CD4-positive, CD25-positive, alpha-beta regulatory T cell (primary cell): ENCODE data around the gene OR8B2. TPM values are rescaled to one million over a fixed set of nuclear protein-coding genes. Genes with fewer than 3 reads are reported as not detected.

ENCODE experiments used
- ATAC-seq, 2 donors: fragments of 150-1000 bp; cut with Tn5 transposase; one replicate each; pipeline ENCODE4 v1.10.0; 2021; ENCODE audit warnings: low read depth in 2 of 2, moderate number of reproducible peaks in 2 of 2, moderate library complexity in 1 of 2
- DNase-seq, 3 donors: peaks; one replicate each; pipeline versions ENCODE4 v3.0.0 to v3.0.0-alpha.2; 2012 to 2022; ENCODE audit warnings: mixed read lengths in 1 of 3
- H3K27ac ChIP-seq: one replicate; pipeline ENCODE4 v1.7.0; 2013; ENCODE audit warnings: mild to moderate bottlenecking, low read length; ENCODE audit not compliant: insufficient read depth, poor library complexity, severe bottlenecking
- H3K27me3 ChIP-seq: one replicate; pipeline ENCODE4 v1.7.0; 2013; ENCODE audit warnings: low read length; ENCODE audit not compliant: control insufficient read depth, insufficient read depth
- H3K36me3 ChIP-seq: one replicate; pipeline ENCODE4 v1.7.0; 2013; ENCODE audit warnings: mild to moderate bottlenecking, low read length, moderate library complexity; ENCODE audit not compliant: control insufficient read depth, insufficient read depth
- H3K4me1 ChIP-seq: 2 replicates; pipeline ENCODE4 v1.7.0; 2013; ENCODE audit warnings: mild to moderate bottlenecking, low read length; ENCODE audit not compliant: insufficient read depth, control insufficient read depth, poor library complexity, severe bottlenecking
- H3K4me3 ChIP-seq: one replicate; pipeline ENCODE4 v1.7.0; 2013; ENCODE audit warnings: low read depth, mild to moderate bottlenecking, low read length, moderate library complexity
- H3K9me3 ChIP-seq, 2 experiments: 1 replicate in 1 of 2; 2 replicates in 1 of 2; pipeline ENCODE4 v1.7.0; 2013; ENCODE audit warnings: low read length in 2 of 2, mild to moderate bottlenecking in 1 of 2, moderate library complexity in 1 of 2; ENCODE audit not compliant: control insufficient read depth in 2 of 2
- H3K27ac Mint-ChIP-seq, 3 donors: one replicate each; pipeline ENCODE4 v1.8.0; 2020 to 2022; ENCODE audit warnings: mild to moderate bottlenecking in 3 of 3, mixed read lengths in 3 of 3, moderate library complexity in 2 of 3
- H3K27me3 Mint-ChIP-seq: one replicate; pipeline ENCODE4 v1.8.0; 2022; ENCODE audit warnings: mild to moderate bottlenecking, mixed read lengths
- H3K36me3 Mint-ChIP-seq: one replicate; pipeline ENCODE4 v1.8.0; 2020; ENCODE audit warnings: mixed read lengths
- H3K4me1 Mint-ChIP-seq, 4 donors: one replicate each; pipeline ENCODE4 v1.8.0; 2020 to 2022; ENCODE audit warnings: mixed read lengths in 4 of 4, mild to moderate bottlenecking in 1 of 4
- H3K4me3 Mint-ChIP-seq, 4 donors: one replicate each; pipeline ENCODE4 v1.8.0; 2020 to 2022; ENCODE audit warnings: mild to moderate bottlenecking in 4 of 4, mixed read lengths in 4 of 4, moderate library complexity in 3 of 4
- H3K9me3 Mint-ChIP-seq, 7 donors: one replicate each; pipeline ENCODE4 v1.8.0; 2020 to 2022; ENCODE audit warnings: mixed read lengths in 7 of 7, mild to moderate bottlenecking in 3 of 7, moderate library complexity in 2 of 7
- polyA plus RNA-seq, 4 donors: library from polyadenylated mRNA; unstranded; fragments of 300-500 nt; fragmentation: Illumina TruSeq; gene quantifications; one replicate each; pipeline ENCODE4 v1.2.3, GENCODE V29; 2021
- total RNA-seq: library from RNA; stranded (reverse); gene quantifications from one replicate; pipeline ENCODE4 v1.2.3, GENCODE V29; 2022

The OR8B2 gene
- total and polyA plus RNA-seq, 5 donors from 2014 or later, result not detected

DNA sequence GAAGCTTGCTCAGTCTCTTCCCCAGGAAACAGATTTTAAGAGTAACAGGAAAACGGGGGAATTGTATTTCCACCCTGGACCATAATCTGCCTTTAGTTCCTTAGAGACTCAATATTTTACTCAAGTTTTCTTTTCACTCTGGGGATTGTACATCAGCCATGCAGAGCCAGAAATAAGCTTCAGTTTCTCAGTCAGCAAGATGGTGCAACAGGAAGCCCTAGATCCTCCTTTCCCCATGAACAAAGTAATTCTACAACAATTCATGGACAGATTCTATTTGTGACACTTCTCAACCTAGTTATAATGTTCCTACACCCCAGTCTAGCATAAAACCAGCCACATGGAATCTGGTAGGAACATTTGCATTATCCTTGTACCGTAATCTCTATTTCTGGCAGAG is 24.7 kb downstream of the OR8B2 start:
- Histone ChIP-seq H3K4me1 (no peaks in the 10 kb centered on the region), H3K27ac (no peak overlapping the region), H3K4me3 (no peak overlapping the region), H3K36me3 (no peaks in the 10 kb centered on the region), H3K27me3 (no peaks in the 10 kb centered on the region), H3K9me3 (no peaks in the 10 kb centered on the region)
- Mint-ChIP-seq H3K27ac (no peak overlapping the region), H3K27me3 (no peaks in the 10 kb centered on the region), H3K4me3 (no peak overlapping the region), H3K36me3 (no peaks in the 10 kb centered on the region), H3K9me3 (peaks cover 0 to 1% (median 0%) of the 10 kb centered on the region in 7 donors), H3K4me1 (no peaks in the 10 kb centered on the region)
- no peak for DNase-seq
- no peak for ATAC-seq

DNA sequence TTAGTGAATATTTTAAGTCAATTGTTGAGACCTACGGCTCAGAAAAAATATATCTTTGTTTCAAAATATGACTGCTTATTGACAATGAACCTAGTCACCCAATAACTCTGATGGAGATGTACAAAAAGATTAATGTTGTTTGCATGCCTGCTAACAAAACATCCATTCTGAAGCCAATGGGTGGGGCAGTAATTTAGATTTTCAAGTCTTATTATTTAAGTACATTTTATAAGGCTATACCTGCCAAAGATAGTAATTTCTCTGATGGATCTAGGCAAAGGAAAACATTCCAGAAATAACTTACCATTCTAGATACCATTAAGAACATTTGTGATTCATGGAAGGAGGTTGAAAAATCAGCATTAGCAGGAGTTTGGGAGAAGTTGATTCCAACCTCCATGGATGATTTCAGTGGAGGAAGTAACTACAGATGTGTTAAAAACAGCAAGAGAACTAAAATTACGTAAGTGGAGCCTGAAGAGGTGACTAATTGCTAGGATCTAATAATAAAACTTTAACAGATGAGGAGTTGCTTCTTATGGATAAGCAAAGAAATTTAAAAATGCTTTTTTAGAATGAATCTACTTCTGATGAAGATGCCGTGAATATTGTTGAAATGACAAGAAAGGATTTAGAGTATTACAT is 37.9 kb downstream of the OR8B2 start:
- H3K4me1 ChIP-seq, result no peaks in the 10 kb centered on the region
- no peak overlapping the region for H3K4me3 Mint-ChIP-seq
- peaks cover 4 to 18% (median 5%) of the 10 kb centered on the region in 7 donors for H3K9me3 Mint-ChIP-seq
- no peak overlapping the region for H3K27ac ChIP-seq
- no peaks in the 10 kb centered on the region for H3K9me3 ChIP-seq
- no peaks in the 10 kb centered on the region for H3K27me3 Mint-ChIP-seq
- DNase-seq, result no peak
- no peak for ATAC-seq
- no peaks in the 10 kb centered on the region for H3K27me3 ChIP-seq
- no peak overlapping the region for H3K4me3 ChIP-seq
- H3K27ac Mint-ChIP-seq, result no peak overlapping the region
- H3K36me3 Mint-ChIP-seq, result no peaks in the 10 kb centered on the region
- H3K36me3 ChIP-seq, result no peaks in the 10 kb centered on the region
- no peaks in the 10 kb centered on the region for H3K4me1 Mint-ChIP-seq

DNA sequence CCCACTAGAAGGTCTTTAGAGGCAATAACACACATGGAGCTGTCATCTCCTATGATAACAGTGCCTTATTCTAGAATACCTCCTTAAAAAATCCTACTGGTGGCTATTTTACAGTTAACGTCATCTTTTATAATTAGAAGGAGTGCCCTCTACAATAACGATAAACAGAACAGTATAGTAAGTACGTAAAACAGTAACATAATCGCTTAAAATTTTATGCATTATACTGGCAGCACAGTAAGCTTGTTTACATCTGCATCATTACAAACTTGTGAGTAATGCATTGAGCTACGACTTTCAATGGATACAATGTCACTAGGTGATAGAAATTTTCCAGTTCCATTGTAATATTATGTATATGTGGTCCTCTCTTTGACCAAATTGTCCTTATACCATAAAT is 40.0 kb downstream of the OR8B2 start:
- peaks cover 0 to 12% (median 2%) of the 10 kb centered on the region in 7 donors for H3K9me3 Mint-ChIP-seq
- no peak overlapping the region for H3K4me3 Mint-ChIP-seq
- ATAC-seq (no peak), DNase-seq (no peak)
- H3K36me3 Mint-ChIP-seq, result no peaks in the 10 kb centered on the region
- H3K4me1 Mint-ChIP-seq, result no peaks in the 10 kb centered on the region
- Histone ChIP-seq H3K27me3 (no peaks in the 10 kb centered on the region), H3K4me1 (no peaks in the 10 kb centered on the region), H3K9me3 (no peaks in the 10 kb centered on the region), H3K36me3 (no peaks in the 10 kb centered on the region), H3K4me3 (no peak overlapping the region), H3K27ac (no peak overlapping the region)
- H3K27me3 Mint-ChIP-seq, result no peaks in the 10 kb centered on the region
- no peak overlapping the region for H3K27ac Mint-ChIP-seq

GRCh38 chr11:124340142-124340447 is 44.2 kb downstream of the OR8B2 start:
- no peak overlapping the region for H3K27ac ChIP-seq
- H3K36me3 ChIP-seq, result no peaks in the 10 kb centered on the region
- no peaks in the 10 kb centered on the region for H3K27me3 ChIP-seq
- Mint-ChIP-seq H3K27ac (no peak overlapping the region), H3K36me3 (no peaks in the 10 kb centered on the region), H3K4me1 (no peaks in the 10 kb centered on the region), H3K27me3 (no peaks in the 10 kb centered on the region), H3K9me3 (peaks cover 0 to 3% (median 0%) of the 10 kb centered on the region in 7 donors), H3K4me3 (no peak overlapping the region)
- no peak overlapping the region for H3K4me3 ChIP-seq
- DNase-seq (no peak), ATAC-seq (no peak)
- H3K4me1 ChIP-seq, result no peaks in the 10 kb centered on the region
- no peaks in the 10 kb centered on the region for H3K9me3 ChIP-seq

DNA sequence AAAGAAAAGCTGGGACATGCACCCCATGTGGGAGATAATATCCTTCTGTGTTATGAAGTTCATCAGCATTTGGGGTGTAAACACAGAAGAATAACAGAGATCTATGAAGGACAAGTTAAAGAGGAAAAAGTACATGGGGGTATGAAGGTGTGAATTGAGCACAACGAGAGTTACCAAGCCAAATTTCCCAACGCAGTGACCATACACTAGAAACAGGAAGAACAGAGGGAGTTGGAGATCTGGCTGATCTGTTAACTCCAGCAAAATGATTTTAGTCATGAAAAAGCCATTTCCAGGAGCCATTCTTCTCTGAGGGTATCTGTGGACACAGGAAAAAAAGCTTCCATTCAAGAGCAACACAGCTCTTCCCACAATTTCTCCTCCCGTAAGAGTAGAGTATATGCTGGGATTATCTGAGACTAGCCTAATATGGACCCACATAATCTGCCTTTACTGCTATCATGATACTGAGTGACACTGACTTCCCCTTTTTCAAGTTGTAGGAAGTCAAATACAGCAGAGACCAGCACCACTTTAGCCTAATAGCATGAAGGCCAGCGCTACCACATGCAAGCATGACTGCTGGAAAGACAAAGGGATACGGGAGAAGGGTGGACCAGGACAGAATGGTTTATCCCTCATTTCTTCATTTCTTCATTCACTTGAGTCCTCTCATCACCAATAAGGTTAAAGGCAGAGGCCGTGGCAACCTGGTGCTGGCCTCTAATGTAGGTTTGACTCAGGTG is 44.7 kb downstream of the OR8B2 start:
- Histone ChIP-seq H3K27me3 (no peaks in the 10 kb centered on the region), H3K9me3 (no peaks in the 10 kb centered on the region), H3K27ac (no peak overlapping the region), H3K4me1 (no peaks in the 10 kb centered on the region), H3K4me3 (no peak overlapping the region), H3K36me3 (no peaks in the 10 kb centered on the region)
- Mint-ChIP-seq H3K4me1 (no peaks in the 10 kb centered on the region), H3K9me3 (peaks cover 0 to 1% (median 0%) of the 10 kb centered on the region in 7 donors), H3K36me3 (no peaks in the 10 kb centered on the region), H3K4me3 (no peak overlapping the region), H3K27ac (no peak overlapping the region), H3K27me3 (no peaks in the 10 kb centered on the region)
- ATAC-seq (no peak), DNase-seq (no peak)

Other genes with a start within 250 kb of the OR8B2 start
- gene OR10D3, start 201.2 kb downstream of the OR8B2 start, total RNA-seq, result not detected
- not detected for gene OR10D3, start 201.2 kb downstream of the OR8B2 start, polyA plus RNA-seq
- not detected for gene OR8G1, start 143.4 kb downstream of the OR8B2 start, total RNA-seq
- not detected for gene OR8G1, start 143.4 kb downstream of the OR8B2 start, polyA plus RNA-seq
- gene OR8G5, start 128.1 kb downstream of the OR8B2 start, total RNA-seq, result not detected
- not detected for gene OR8G5, start 128.1 kb downstream of the OR8B2 start, polyA plus RNA-seq
- not detected for gene OR8D1, start 70.5 kb downstream of the OR8B2 start, total RNA-seq
- gene OR8D1, start 70.5 kb downstream of the OR8B2 start, polyA plus RNA-seq, result not detected
- not detected for gene OR8D2, start 64.3 kb downstream of the OR8B2 start, total RNA-seq
- not detected for gene OR8D2, start 64.3 kb downstream of the OR8B2 start, polyA plus RNA-seq
- gene OR8B3, start 14.5 kb upstream of the OR8B2 start, total RNA-seq, result not detected
- not detected for gene OR8B3, start 14.5 kb upstream of the OR8B2 start, polyA plus RNA-seq
- gene OR8B4, start 40.4 kb upstream of the OR8B2 start, total RNA-seq, result not detected
- not detected for gene OR8B4, start 40.4 kb upstream of the OR8B2 start, polyA plus RNA-seq
- not detected for gene OR8B8, start 61.2 kb upstream of the OR8B2 start, total RNA-seq
- gene OR8B8, start 61.2 kb upstream of the OR8B2 start, polyA plus RNA-seq, result not detected
- not detected for gene OR8B12, start 159.2 kb upstream of the OR8B2 start, total RNA-seq
- gene OR8B12, start 159.2 kb upstream of the OR8B2 start, polyA plus RNA-seq, result not detected
- not detected for gene OR8A1, start 185.5 kb upstream of the OR8B2 start, total RNA-seq
- gene OR8A1, start 185.5 kb upstream of the OR8B2 start, polyA plus RNA-seq, result not detected
- not detected for gene PANX3, start 226.9 kb upstream of the OR8B2 start, total RNA-seq
- not detected for gene PANX3, start 226.9 kb upstream of the OR8B2 start, polyA plus RNA-seq
- 60.7 TPM for gene TBRG1, start 238.4 kb upstream of the OR8B2 start, total RNA-seq
- gene TBRG1, start 238.4 kb upstream of the OR8B2 start, polyA plus RNA-seq, result 10 to 100 TPM; 30.3 to 42.3 (median 38.0) TPM